Pons (tissue), 1 donor: Measurements from ENCODE around the gene SARNP.

Experiments
- DNase-seq: peaks from one replicate; pipeline ENCODE4 v3.0.0-alpha.2; 2016; ENCODE audit warnings: low spot score

The SARNP gene

GRCh38 chr12:55724226-55724939 lies 93.1 kb downstream of the SARNP start:
- DNase-seq: peak; percentile 78

- no peak for DNase-seq
Measured at GRCh38 chr12:55723516-55724225, 93.9 kb downstream of the SARNP start.

GRCh38 chr12:55722948-55723347 lies 94.6 kb downstream of the SARNP start:
- no peak for DNase-seq

- DNase-seq: no peak
Measured at GRCh38 chr12:55721601-55722213, 95.8 kb downstream of the SARNP start.

DNA sequence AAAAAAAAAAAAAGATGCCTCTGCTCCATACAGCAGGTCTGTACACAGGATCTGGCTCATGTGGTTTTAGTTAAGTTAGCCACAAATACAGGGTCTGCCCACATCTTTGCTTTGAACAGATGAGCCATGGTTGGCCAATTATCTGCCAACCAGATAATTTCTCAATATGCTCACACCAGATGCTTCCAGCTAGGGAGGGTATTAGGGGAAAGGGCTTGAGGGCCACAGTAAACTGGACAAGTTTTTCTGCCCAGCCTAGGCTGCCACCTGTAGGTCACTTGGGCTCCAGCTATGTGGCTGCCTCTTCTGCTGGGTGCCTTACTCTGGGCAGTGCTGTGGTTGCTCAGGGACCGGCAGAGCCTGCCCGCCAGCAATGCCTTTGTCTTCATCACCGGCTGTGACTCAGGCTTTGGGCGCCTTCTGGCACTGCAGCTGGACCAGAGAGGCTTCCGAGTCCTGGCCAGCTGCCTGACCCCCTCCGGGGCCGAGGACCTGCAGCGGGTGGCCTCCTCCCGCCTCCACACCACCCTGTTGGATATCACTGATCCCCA lies 96.6 kb downstream of the SARNP start:
- no peak for DNase-seq

GRCh38 chr12:55720071-55720564 lies 97.4 kb downstream of the SARNP start, which contains the start of gene RDH5:
TSS of gene RDH5 (plus strand) at chr12:55720393. CDS start at chr12:55721185, 792 bp downstream.
- DNase-seq: no peak

DNA sequence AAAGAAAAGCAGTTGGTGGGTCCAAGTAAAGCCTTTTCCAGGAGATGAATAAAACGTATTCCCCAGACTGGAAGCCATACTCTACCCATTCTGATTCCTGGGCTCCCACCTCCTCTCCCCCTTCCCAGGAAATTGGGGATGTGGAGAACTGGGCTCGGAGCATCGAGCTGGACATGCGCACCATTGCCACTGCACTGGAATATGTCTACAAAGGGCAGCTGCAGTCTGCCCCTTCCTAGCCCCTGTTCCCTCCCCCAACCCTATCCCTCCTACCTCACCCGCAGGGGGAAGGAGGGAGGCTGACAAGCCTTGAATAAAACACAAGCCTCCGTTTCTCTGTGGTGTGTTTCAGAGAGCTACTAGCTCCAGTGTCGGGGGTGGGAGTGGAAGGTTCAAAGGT lies 98.2 kb downstream of the SARNP start:
- DNase-seq: no peak

DNA sequence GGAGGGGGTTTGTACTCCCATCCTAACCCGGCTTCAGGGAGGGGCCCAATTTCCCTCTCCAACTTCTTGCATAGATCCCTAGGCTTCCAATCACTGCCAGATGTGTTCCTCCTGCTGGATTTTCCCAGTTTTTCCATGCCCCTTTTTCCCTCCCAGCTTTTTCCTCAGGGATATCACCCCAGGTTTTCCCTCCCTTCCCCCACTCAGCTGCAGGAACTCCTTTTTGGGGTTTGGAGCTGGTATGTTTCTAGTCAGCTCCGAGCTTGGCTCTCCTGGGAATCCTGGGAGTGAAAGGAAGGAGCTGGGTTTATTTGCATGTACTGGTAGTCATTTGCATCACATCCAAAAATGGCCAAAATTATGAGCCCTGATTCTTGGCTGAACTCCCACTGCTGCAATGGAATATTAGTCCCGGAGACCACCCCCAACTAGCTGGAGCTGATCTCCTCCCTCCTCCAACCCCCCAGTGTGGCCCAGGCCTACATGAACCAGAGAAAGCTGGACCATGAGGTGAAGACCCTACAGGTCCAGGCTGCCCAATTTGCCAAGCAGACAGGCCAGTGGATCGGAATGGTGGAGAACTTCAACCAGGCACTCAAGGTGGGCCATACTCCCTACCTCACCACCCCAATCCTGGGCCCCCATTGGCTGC lies 98.8 kb downstream of the SARNP start:
- no peak for DNase-seq

DNA sequence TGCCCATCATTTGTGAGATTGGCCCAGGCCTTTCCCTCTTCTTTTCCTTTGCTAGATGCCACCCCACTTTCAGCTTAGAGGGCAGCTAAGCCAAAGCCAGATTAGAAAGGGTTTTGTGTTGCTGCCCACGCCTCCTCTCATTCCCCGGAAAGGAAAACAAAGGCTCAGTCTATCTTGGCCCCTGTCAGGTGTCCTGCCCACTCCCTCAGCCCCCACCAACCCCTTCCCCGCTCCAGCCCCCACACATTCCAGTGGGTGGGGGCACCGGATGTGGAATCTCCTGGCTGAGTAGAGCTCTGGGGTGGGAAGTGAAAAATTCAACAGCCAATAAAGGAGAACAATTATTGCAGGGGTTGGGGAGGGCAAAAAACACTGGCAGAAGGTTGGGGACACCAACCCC lies 99.5 kb downstream of the SARNP start:
- no peak for DNase-seq

DNA sequence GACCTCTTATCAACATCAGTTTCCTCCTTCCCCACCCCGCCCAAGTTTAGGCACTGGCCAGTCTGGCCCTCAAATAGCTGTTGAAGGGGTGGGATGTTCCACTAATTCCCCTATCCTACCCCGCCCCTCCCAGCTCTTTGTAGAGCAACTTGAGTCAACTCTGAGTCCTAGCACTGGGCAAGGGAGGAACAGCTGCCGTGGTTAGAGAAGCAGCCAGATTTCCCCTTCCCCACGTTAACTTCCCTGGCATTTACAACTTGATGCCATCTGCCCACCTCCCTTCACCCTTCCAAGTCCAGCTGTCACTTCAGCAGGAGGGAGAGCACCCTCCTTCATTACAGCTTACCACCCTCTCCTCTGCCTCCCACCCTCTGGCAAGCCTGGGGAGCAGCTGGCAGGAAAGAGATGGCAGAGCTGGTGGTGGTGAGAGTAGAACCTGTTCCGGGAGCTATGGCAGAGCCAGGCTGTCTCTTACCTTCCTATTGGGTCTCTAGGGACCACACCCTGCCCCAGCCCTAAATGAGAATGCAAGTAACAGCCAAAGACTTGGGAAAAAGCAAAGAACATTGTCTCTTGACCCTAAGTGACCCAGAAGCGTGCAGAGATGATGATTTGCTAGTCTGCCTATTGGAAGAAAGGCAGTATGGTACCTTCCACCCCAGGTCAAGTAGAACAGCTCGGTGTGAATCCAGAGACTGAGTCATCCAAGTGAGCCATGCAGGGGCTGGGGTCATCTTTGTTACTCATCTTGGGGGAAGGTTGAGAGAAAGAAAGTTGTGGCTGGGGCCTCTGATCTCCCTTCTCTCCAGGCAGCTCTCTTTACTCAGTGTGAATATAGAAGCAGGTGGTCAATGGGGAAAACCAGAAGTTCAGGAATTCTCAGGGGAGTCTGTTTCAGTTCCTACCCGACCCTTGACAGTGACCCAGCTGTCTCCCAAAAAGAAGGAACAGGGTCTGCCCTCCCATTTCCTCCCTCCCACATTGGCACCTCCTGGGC lies 100.2 kb downstream of the SARNP start:
- no peak for DNase-seq

GRCh38 chr12:55716582-55716957 lies 101.0 kb downstream of the SARNP start:
- no peak for DNase-seq

- DNase-seq: peak; percentile 92
Measured at GRCh38 chr12:55715833-55716581, 101.5 kb downstream of the SARNP start, which contains the start of gene BLOC1S1. TSS of gene BLOC1S1 (plus strand) at chr12:55716046. CDS start at chr12:55716052, 6 bp downstream.

GRCh38 chr12:55715169-55715764 lies 102.3 kb downstream of the SARNP start:
- DNase-seq: no peak

DNA sequence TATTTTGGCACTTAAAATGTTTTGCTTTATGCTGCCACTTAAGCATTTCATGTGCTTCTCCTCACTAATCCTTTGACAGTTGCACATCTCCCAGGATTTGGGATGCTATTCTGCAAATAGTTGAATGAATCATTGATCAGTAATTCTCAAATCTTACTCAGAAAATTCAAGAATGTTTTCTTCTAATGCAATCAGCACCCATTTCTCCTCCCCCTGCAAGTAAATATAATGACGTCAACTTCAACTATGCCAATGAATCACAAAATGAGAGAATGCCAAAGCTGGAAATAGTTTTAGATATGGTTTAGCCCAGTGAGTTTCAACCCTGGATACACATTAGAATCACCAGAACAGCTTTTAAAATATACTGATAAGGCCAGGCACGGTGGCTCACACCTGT lies 103.8 kb downstream of the SARNP start:
- no peak for DNase-seq

- DNase-seq: no peak
Measured at GRCh38 chr12:55712700-55713415, 104.7 kb downstream of the SARNP start.

DNA sequence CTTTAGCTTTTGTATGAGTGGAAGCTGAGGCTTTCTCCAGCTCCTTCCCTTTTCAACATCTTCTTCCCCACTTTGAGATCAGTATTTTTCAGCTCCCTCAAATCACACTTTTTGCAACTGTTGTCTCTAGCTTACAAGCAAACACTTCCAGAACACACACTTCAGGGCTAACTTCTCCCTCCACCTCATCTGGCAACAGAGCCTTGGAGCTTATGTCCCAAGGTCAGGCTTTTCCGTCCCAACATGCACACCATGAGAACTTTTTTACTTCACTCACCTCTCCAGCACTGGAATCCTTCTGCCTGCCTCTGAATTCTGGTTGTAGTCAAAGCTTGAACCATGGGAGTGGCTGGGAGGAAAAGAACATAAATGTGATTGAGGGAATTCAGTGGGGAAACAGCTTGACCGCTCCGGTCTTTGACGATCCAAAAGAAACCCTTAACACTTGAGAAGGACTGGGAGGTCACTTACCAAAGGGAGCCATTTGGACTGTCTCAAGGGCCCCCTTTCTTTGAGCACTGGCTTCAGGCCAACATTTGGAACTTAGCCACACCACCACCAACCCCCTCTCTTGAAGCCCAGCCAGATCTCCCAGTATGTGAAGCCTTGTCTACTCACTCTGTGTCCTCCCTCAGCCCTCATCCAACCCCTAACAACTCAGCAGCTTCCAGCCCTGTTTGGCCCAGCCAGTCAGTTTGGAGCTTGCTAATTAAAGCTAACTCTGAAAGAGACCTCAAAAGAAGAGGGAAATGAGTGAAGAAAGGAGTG lies 105.6 kb downstream of the SARNP start:
- DNase-seq: no peak

- no peak for DNase-seq
Measured at GRCh38 chr12:55708695-55709233, 108.8 kb downstream of the SARNP start.
